ENCODE data around the gene DNAJB6.

GRCh38 chr7:157375410-157375809 is 38.6 kb downstream of the DNAJB6 start:
- TF ChIP-seq CTCF (IDR thresholded peaks at IDR 0.05; ENCODE audit: extremely low read depth in 1 of 2, insufficient read depth in 1 of 2, low read depth in 1 of 2, low read length in 2 of 2) (no peak), EZH2 (IDR thresholded peaks at IDR 0.05; ENCODE audit: borderline replicate concordance, low read depth, low read length, severe bottlenecking) (no peak), POLR2AphosphoS5 (IDR thresholded peaks at IDR 0.05; ENCODE audit: insufficient read depth, low read depth, low read length) (no peak), JUN (IDR thresholded peaks at IDR 0.05; ENCODE audit: borderline replicate concordance, insufficient read depth, insufficient read length, low read depth) (no peak), POLR2A (IDR thresholded peaks at IDR 0.05; ENCODE audit: low read depth, low read length) (no peak), MAX (IDR thresholded peaks at IDR 0.05; ENCODE audit: insufficient read depth, insufficient read length) (no peak), GATA2 (IDR thresholded peaks at IDR 0.05; ENCODE audit: insufficient read depth, insufficient read length, low read depth, low read length) (no peak)
